ENCODE measurements around the gene SCAF1.

DNA sequence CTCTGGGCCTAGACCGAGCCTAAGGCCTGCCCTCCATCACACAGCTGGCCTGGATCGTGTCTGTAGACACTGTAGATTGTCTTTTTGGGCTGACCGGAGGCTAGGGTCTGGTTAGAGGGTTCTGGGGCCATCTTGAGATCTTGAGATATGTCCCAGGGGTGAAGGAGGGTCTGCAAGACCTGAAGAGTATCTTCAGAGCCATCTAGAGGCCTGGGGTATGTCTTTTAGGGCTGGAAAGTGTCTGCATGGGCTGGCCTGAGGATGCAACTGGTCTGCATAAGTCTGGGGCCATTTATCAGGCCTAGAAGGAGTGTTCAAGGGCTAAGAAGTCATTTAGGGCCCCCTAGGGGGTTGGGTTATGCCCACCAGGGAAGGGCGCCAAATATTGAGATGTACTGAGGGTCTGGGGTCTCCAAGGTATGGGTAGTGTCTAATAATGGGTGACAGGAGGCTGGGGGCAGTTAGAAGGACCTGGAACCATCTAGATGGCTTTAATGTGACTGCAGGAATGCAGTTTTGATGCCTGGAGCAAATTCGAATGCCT lies 555 bp downstream of the SCAF1 start:
- TF ChIP-seq TAF1 (CRISPR knock-in tag; IDR thresholded peaks at IDR 0.05) (no peak), ETV6 (CRISPR knock-in tag; conservative IDR thresholded peaks at IDR 0.05) (no peak), ZNF629 (CRISPR knock-in tag; conservative IDR thresholded peaks at IDR 0.05) (no peak), CBFB (CRISPR knock-in tag; IDR thresholded peaks at IDR 0.05) (no peak), MXI1 (IDR thresholded peaks at IDR 0.05; ENCODE audit: borderline replicate concordance, low read depth, low read length) (no peak), PCBP1 (IDR thresholded peaks at IDR 0.05; ENCODE audit: borderline replicate concordance, low read depth, low read length) (no peak), MLX (CRISPR knock-in tag; IDR thresholded peaks at IDR 0.05) (no peak)
- TF ChIP-seq, protein P1, sequence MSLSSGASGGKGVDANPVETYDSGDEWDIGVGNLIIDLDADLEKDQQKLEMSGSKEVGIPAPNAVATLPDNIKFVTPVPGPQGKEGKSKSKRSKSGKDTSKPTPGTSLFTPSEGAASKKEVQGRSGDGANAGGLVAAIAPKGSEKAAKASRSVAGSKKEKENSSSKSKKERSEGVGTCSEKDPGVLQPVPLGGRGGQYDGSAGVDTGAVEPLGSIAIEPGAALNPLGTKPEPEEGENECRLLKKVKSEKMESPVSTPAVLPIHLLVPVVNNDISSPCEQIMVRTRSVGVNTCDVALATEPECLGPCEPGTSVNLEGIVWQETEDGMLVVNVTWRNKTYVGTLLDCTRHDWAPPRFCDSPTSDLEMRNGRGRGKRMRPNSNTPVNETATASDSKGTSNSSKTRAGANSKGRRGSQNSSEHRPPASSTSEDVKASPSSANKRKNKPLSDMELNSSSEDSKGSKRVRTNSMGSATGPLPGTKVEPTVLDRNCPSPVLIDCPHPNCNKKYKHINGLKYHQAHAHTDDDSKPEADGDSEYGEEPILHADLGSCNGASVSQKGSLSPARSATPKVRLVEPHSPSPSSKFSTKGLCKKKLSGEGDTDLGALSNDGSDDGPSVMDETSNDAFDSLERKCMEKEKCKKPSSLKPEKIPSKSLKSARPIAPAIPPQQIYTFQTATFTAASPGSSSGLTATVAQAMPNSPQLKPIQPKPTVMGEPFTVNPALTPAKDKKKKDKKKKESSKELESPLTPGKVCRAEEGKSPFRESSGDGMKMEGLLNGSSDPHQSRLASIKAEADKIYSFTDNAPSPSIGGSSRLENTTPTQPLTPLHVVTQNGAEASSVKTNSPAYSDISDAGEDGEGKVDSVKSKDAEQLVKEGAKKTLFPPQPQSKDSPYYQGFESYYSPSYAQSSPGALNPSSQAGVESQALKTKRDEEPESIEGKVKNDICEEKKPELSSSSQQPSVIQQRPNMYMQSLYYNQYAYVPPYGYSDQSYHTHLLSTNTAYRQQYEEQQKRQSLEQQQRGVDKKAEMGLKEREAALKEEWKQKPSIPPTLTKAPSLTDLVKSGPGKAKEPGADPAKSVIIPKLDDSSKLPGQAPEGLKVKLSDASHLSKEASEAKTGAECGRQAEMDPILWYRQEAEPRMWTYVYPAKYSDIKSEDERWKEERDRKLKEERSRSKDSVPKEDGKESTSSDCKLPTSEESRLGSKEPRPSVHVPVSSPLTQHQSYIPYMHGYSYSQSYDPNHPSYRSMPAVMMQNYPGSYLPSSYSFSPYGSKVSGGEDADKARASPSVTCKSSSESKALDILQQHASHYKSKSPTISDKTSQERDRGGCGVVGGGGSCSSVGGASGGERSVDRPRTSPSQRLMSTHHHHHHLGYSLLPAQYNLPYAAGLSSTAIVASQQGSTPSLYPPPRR (CRISPR knock-in tag; IDR thresholded peaks at IDR 0.05; ENCODE audit: borderline replicate concordance) = no peak
- TF ChIP-seq, protein P2, sequence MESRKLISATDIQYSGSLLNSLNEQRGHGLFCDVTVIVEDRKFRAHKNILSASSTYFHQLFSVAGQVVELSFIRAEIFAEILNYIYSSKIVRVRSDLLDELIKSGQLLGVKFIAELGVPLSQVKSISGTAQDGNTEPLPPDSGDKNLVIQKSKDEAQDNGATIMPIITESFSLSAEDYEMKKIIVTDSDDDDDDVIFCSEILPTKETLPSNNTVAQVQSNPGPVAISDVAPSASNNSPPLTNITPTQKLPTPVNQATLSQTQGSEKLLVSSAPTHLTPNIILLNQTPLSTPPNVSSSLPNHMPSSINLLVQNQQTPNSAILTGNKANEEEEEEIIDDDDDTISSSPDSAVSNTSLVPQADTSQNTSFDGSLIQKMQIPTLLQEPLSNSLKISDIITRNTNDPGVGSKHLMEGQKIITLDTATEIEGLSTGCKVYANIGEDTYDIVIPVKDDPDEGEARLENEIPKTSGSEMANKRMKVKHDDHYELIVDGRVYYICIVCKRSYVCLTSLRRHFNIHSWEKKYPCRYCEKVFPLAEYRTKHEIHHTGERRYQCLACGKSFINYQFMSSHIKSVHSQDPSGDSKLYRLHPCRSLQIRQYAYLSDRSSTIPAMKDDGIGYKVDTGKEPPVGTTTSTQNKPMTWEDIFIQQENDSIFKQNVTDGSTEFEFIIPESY (CRISPR knock-in tag; IDR thresholded peaks at IDR 0.05) = no peak

Measured in HepG2 (cell line).